Adipocyte (in vitro differentiated cells): ENCODE measurements around the gene CYP27A1.

Experiments
- DNase-seq: peaks from one replicate; pipeline ENCODE4 v3.0.0-alpha.2; 2015; ENCODE audit warnings: low read depth
- H3K27me3 ChIP-seq: replicated peaks from 2 replicates; pipeline ENCODE4 v1.7.0; 2013; ENCODE audit warnings: mild to moderate bottlenecking, low read length, moderate library complexity; ENCODE audit not compliant: control insufficient read depth, insufficient read depth
- H3K36me3 ChIP-seq: 2 replicates; pipeline ENCODE4 v1.7.0; 2013; ENCODE audit warnings: low read length, mild to moderate bottlenecking, moderate library complexity; ENCODE audit not compliant: control insufficient read depth, insufficient read depth, severe bottlenecking
- H3K4me1 ChIP-seq: 2 replicates; pipeline ENCODE4 v1.7.0; 2013; ENCODE audit warnings: mild to moderate bottlenecking, low read length, moderate library complexity; ENCODE audit not compliant: control insufficient read depth, insufficient read depth
- H3K4me3 ChIP-seq: 2 replicates; pipeline ENCODE4 v1.7.0; 2013; ENCODE audit warnings: mild to moderate bottlenecking, low read length, moderate library complexity
- H3K9ac ChIP-seq: 2 replicates; pipeline ENCODE4 v1.7.0; 2013; ENCODE audit warnings: mild to moderate bottlenecking, low read length, moderate library complexity
- H3K9me3 ChIP-seq: 2 replicates; pipeline ENCODE4 v1.7.0; 2013; ENCODE audit warnings: mild to moderate bottlenecking, low read length, moderate library complexity; ENCODE audit not compliant: control insufficient read depth

Gene CYP27A1

DNA sequence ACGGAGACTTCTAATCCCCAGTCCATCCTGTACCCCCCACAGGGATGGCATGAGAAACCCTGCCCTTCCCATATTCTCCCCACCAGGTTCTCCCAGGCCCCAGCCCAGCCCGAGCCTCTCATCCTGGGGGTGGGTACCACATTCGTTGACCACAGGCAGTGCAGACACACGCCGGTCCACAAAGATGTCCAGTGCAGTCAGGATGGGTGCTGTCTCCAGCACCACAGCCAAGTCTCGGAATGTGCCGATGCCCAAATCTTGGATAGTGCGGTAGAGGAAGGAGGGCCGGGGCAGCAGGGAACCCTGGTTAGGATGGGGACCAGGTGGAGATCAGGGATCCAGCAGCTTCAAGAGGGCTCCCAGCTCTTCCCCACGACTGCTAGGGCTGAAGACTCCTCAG lies 44.8 kb downstream of the CYP27A1 start:
- H3K36me3 ChIP-seq, result no peaks in the 10 kb centered on the region
- no peak for DNase-seq
- peaks cover 6% of the 10 kb centered on the region for H3K27me3 ChIP-seq
- H3K9me3 ChIP-seq, result no peaks in the 10 kb centered on the region
- H3K9ac ChIP-seq, result no peak overlapping the region
- no peak overlapping the region for H3K4me3 ChIP-seq
- peaks cover 7% of the 10 kb centered on the region for H3K4me1 ChIP-seq

DNA sequence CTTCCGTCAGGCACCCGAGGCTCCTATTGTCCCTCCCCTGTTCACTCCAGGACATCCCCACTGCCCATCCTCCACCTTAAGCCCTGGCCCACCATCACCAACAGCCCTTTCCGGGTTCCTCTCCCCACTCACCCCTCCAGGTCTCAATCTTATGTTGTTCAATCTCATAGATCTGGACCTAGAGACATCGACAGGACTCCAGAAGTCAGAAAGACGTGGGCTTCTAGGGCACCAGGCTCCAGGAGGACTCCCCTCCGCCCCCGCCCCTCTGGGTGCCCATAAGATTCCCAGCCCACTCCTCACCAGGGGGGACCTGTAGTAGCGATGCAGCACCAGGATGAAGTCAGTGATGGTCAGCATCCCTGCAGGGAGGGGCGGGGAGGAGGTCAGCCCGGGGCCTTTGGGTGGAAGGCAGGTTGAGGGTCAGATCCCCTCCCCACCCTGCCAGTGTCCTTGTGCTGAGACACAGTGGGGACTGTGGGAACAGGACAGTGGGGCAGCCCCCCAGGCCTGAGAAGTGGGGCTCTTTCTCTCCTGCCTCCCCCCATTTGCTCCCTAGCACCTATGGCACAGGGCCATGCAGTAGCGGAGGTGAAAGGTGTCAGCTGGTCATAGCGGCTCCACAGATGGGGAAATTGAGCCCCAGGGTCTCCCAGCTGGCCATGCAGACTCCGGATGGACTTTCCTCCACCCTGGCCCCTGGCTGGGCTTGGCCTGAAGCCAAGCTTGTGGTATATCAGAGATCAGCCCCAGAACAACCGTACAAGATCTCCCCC lies 45.9 kb downstream of the CYP27A1 start:
- H3K9me3 ChIP-seq, result no peaks in the 10 kb centered on the region
- peaks cover 18% of the 10 kb centered on the region for H3K4me1 ChIP-seq
- no peaks in the 10 kb centered on the region for H3K36me3 ChIP-seq
- no peak overlapping the region for H3K4me3 ChIP-seq
- no peak for DNase-seq
- no peak overlapping the region for H3K9ac ChIP-seq
- peaks cover 6% of the 10 kb centered on the region for H3K27me3 ChIP-seq

DNA sequence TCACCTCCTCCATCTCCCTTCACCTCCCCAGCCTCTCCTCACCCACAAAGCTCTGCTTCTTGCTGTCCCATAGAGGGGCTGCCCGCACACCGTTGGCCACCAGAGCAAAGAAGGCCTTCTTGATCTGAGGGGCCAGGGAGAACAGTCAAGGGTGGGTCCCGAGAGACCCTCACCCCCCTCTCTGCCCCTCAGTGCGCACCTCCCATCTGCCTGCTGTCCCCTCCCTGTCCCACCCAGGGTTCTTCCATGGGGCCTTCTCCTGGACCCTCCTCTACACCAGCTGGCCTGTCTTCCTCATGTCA lies 46.5 kb downstream of the CYP27A1 start:
- no peak overlapping the region for H3K4me3 ChIP-seq
- no peaks in the 10 kb centered on the region for H3K36me3 ChIP-seq
- H3K4me1 ChIP-seq, result peaks cover 22% of the 10 kb centered on the region
- no peaks in the 10 kb centered on the region for H3K9me3 ChIP-seq
- peaks cover 6% of the 10 kb centered on the region for H3K27me3 ChIP-seq
- H3K9ac ChIP-seq, result no peak overlapping the region
- no peak for DNase-seq

GRCh38 chr2:218829868-218830451 lies 48.0 kb downstream of the CYP27A1 start:
- DNase-seq, result no peak
- Histone ChIP-seq H3K27me3 (peaks cover 2% of the 10 kb centered on the region), H3K9me3 (no peaks in the 10 kb centered on the region), H3K9ac (no peak overlapping the region), H3K36me3 (no peaks in the 10 kb centered on the region), H3K4me3 (no peak overlapping the region), H3K4me1 (peaks cover 22% of the 10 kb centered on the region)

DNA sequence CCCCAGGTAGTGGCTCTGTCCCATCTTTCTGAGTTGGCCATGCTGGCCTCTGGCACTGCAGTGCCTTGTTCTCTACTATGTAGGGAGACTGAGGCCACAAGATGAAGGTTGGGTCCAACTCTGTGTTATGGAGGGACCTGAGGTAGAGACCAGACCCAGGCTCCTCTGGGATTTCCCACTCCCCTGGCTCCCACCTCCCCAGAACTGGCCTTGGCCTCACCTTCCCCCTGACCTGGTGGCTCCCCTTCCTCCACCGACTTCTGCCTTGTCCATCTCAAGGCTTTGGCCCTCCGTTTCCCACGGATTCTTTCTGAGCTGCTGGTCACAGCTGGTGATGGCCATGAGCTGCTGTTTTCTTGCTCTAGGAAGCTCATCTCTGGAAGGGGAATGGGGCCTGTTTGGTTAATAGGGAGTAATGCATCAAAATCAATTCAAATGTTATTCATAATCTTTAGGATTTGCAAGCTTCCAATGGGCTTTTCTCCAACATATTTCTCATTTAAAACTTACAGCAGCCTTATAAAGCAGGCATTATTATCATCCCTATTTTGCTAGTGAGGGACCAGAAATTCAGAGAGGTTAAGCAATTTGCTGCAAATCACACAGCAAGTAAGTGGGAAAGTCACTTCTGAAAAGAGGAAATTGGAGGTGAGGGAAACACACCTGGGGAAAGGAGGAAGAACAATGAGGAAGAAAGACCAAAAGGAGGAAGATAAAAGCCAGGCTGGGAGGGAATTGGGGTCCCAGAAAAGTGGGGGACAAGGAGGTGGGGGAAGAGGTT lies 48.8 kb downstream of the CYP27A1 start:
- Histone ChIP-seq H3K4me1 (peaks cover 22% of the 10 kb centered on the region), H3K4me3 (no peak overlapping the region), H3K9ac (no peak overlapping the region), H3K36me3 (no peaks in the 10 kb centered on the region), H3K27me3 (peaks cover 3% of the 10 kb centered on the region), H3K9me3 (no peaks in the 10 kb centered on the region)
- no peak for DNase-seq

DNA sequence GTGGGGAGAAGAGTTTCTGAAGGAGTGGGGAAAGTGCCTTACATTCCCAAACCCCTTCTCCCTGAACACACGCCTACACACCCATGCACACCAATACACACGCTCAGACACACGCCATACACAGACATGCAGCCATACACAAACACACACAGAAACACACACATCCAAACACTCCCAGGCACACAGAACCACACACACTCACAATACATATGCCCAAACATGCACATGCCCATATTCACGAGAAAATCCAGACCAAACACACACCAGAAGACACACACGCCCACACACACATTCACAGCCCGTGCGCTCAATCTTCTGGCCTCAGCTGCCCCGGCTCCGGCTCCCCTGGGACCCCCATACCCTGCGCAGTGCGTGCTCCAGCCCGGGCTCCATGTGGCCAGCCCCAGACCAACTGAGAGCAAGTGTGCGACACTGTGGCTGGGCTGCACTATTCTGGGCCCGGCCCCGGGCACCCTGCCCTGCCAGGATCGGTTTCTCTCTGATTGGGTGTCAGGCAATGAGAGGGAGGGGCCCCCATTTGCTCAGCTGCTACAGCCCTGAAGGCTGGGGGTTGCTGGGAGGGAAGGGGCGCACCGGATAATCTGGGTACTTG lies 49.5 kb downstream of the CYP27A1 start, which contains the start of gene PRKAG3:
Gene PRKAG3, minus strand, starts transcription at position 426 of the 613 bp plus-strand sequence.
- no peaks in the 10 kb centered on the region for H3K9me3 ChIP-seq
- H3K9ac ChIP-seq, result no peak within 1 kb of the TSS
- H3K4me1 ChIP-seq, result peaks cover 22% of the 10 kb centered on the region
- H3K36me3 ChIP-seq, result no peaks in the 10 kb centered on the region
- H3K27me3 ChIP-seq, result peaks cover 3% of the 10 kb centered on the region
- no peak within 1 kb of the TSS for H3K4me3 ChIP-seq
- DNase-seq, result no peak

DNA sequence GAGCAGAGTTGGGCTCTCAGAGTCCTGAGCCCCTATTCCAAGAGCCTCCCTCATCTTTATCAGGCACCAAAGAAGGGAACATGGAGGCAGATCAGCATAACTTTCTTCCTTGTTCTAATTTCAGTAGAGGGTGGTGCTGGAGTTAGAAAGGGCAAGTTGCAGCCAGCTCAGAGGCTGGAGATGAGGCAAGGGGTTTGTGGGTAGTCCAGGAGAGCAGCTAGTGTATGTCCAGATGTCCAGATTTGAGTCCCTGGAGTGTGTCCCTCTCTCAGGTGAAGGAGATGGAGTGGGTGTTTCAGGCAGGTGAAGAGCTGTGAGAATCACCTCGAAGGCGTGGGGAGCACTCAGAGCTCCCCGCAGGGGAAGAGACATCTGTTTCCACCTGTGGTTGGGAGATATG lies 50.1 kb downstream of the CYP27A1 start:
- Histone ChIP-seq H3K9me3 (peaks cover under 1% of the 10 kb centered on the region), H3K4me1 (peaks cover 22% of the 10 kb centered on the region), H3K36me3 (no peaks in the 10 kb centered on the region), H3K4me3 (no peak overlapping the region), H3K9ac (no peak overlapping the region), H3K27me3 (peaks cover 3% of the 10 kb centered on the region)
- no peak for DNase-seq

DNA sequence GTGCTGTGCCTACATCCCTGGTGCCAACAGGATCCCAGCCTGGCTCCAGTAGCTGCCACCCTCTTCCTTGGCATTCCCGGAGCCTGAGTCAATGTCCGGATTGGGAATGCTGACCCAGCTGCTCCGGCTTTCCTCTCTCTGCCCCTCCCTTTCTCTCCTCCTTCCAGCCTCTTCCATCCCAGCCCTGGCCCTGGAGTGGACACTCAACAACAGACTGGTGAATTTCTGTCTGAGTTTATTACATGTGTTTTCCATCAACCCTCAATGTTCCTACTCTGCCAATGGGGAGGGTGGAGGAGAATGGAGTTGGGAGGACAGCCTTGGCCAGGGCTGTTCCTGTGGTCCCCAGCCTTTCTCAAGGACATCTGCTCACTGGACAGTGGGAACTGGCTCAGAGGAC lies 50.6 kb downstream of the CYP27A1 start:
- peaks cover 3% of the 10 kb centered on the region for H3K27me3 ChIP-seq
- H3K36me3 ChIP-seq, result no peaks in the 10 kb centered on the region
- peaks cover 22% of the 10 kb centered on the region for H3K4me1 ChIP-seq
- H3K9me3 ChIP-seq, result peaks cover 5% of the 10 kb centered on the region
- DNase-seq, result no peak
- H3K4me3 ChIP-seq, result no peak overlapping the region
- no peak overlapping the region for H3K9ac ChIP-seq

DNA sequence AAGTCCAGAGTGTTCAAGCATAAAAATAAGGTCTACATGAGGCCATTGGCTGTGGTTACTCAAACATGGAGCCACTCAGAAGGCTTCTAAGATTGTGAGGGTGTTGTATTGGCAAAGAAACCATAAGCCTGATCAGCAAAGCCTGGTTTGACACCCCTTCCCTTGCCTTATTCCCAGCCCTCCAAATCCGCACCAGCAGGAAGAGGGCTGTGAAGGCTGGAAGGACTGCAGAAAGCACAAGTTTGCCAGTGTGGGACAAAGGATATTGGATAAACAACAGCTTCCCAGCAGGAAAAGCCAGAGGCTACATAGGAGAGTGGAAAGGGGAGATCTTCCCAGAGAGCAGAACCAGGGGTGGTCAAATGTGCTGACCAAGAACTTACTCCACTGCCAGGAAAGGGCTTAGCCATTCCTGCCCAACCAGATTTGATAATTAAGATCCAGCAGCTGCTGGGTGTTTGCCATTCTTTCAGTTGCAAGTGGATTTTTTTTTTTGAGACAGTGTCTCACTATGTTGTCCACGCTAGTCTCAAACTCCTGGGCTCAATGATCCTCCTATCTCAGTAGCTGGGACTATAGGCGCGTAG lies 51.2 kb downstream of the CYP27A1 start:
- Histone ChIP-seq H3K27me3 (peaks cover 3% of the 10 kb centered on the region), H3K4me1 (peaks cover 22% of the 10 kb centered on the region), H3K36me3 (no peaks in the 10 kb centered on the region), H3K9me3 (peaks cover 10% of the 10 kb centered on the region), H3K4me3 (no peak overlapping the region), H3K9ac (no peak overlapping the region)
- DNase-seq, result no peak

DNA sequence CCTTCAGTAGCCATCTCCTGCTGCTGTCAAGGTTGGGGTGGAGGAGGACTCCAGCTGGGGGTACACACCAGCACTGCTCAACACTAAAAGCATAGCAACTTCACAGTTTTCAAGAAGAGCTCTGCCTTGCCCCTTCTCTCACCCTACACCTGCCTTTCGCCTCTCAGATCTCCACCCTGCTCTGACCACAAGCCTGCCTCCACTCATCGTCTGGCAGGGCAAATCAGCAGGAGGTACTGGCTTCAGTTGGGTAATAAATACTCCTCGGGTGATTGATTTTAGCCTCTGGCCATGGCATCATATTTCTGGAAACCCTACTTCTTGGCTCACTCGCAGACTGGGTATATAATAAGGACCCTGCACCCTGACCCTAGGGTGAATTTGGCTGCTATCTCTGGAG lies 52.7 kb downstream of the CYP27A1 start:
- H3K4me3 ChIP-seq, result no peak overlapping the region
- DNase-seq, result no peak
- H3K27me3 ChIP-seq, result peaks cover 3% of the 10 kb centered on the region
- H3K36me3 ChIP-seq, result no peaks in the 10 kb centered on the region
- no peak overlapping the region for H3K9ac ChIP-seq
- peaks cover 31% of the 10 kb centered on the region for H3K4me1 ChIP-seq
- H3K9me3 ChIP-seq, result peaks cover 10% of the 10 kb centered on the region

DNA sequence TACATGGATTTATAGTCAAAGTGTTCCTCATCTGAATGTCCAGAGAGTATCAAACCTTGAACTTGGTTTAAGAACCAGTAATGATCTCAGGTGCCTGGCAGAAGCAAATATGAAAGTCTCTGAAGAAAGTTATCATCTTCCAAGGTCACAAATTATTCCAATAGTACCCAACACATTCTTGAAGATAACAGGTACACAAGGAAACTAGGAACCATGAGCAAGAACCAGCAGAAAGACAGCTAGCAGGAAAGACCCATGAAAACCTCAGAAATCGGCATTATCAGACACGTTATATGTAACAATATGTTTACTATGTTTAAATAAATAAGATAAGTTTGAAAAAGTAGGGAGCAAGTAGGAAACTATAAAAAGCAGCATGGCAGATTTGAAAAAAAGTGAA lies 55.5 kb downstream of the CYP27A1 start:
- Histone ChIP-seq H3K4me1 (peaks cover 20% of the 10 kb centered on the region), H3K4me3 (no peak overlapping the region), H3K9ac (no peak overlapping the region), H3K27me3 (peaks cover 3% of the 10 kb centered on the region), H3K36me3 (no peaks in the 10 kb centered on the region), H3K9me3 (peaks cover 17% of the 10 kb centered on the region)
- no peak for DNase-seq
